NCI-H2227 (cell line): Measurements from ENCODE around the gene GATD1.

ENCODE experiments used
- DNase-seq: peaks from one replicate; lab custom pipeline; 2025; ENCODE audit not compliant: unreplicated experiment; lab: John Stamatoyannopoulos, UW

The GATD1 gene

GRCh38 chr11:782264-783174, 5.2 kb upstream of the GATD1 start:
- no peak for DNase-seq

DNA sequence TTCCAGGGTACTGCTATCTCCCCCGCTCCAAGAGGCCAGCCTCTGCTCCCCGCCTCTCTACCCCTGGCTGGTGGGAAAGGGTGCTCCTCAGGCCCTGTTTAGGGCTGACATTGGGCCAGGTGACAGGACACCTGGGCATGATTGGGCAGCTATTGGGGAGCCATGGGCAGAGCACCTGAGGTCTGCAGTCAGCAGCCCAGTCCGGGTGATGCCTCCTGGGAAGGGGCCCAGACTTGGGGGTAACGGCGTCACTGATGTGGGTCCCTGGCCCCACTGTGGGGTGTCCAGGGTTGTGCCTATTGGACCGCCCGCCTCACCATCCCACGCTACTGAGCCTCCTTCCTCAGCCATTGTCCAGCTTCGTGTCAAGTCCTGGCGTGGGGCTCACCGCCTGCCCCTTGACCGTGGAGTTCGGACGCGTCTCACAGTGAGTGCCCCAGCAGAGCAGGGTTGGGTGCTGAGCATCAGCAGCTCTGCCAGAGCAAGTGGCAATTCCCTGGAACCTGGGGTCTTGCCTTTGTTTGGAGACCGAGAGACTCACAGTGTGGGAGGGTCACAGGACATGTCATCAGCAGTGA, 2.8 kb upstream of the GATD1 start:
- DNase-seq, result no peak

DNA sequence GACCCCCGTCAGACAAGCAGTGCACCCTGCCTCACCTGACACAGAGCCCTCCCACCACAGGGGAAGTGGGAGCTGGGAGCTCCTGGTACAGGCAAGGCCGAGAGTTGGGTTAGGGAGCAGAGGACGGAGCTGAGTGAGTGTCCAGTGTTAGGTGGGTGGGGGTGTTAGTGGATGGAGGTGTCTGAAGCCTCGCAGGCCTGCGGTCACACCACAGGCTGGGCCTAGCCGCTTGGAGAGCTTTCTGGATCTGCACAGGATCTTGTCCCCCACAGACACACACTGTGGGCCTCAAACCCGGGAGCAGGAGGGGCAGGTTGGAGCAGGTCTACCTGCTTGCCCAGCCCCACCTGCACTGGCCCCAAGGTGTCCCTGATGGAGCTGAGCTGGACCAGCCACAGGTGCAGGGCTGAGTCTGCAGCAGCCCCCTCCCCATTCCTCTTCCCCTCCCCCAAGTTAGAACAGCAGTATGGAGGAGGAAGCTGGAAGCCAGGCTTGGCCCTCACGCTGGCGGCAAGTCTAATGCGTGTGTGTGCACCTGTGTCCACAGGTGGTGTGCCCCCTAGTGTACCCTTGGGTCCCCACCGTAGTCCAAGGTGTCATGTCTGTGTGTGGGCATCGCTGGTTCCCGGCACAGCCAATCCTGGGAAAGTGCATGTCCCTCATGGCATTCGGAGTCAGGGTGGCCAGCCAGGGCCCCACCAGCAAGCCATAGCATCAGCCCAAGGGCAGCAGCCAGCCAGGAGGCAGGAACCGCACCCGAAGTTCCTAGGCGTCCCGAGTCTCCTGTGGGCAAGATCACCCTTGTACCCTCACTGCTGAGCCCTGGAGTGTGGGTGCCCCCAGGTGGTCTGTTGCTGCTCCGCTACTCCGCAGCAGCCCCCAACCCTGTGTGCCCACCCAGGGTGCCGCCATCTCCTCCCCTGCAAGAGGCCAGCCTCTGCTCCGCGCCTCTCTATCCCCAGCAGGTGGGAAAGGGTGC, 2.0 kb upstream of the GATD1 start:
- no peak for DNase-seq

DNA sequence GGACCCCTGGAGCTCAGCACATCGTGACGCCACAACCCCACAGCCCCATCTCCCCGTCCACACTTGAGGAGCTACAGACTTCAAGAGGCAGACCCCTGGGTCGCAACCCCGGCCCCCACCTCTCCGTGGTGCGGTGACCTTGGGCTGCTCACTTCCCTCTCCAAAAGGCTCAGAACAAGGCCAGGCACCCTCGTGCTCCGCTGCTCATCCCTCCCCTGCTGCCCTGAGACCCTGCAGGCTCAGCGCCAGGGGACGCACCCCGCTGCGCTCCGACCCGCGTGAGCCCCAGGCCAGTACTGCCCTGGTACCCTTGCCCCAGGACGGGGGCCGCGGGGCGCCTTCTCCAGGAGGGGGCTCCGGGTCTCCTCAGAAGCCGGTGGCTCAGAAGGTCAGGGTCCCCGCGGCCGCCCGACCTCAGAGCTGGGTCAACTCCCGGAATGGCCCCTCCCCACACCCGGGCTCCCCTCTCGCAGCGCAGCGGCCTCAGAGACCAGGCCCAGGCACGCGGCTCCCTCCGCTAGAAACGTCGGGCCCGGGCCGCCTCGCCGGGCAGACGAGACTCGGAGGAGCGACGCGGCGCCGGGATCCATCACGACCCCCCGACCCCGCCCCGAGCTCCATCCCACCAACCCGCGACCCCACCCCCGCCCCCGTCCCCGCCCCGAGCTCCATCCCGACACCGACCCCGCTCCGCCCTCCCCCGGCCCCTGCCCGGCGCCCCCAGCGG, 563 bp downstream of the GATD1 start:
- DNase-seq, result peak; percentile 76

DNA sequence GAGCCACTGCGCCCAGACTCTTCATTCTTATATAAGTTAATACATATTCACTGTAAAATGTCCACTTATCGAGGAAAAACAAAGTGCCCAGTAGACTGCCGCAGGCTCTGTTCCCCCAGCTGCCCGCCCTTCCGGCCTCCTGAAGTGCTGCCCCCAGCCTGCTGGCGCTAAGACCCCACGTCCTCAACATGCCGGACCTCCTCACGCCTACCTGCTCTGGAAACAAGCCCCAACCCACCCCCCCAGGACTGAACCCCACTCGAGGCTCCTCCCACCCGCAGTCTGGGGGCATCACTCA, 1.1 kb downstream of the GATD1 start:
- no peak for DNase-seq

GRCh38 chr11:774873-775592, 2.3 kb downstream of the GATD1 start:
- no peak for DNase-seq

DNA sequence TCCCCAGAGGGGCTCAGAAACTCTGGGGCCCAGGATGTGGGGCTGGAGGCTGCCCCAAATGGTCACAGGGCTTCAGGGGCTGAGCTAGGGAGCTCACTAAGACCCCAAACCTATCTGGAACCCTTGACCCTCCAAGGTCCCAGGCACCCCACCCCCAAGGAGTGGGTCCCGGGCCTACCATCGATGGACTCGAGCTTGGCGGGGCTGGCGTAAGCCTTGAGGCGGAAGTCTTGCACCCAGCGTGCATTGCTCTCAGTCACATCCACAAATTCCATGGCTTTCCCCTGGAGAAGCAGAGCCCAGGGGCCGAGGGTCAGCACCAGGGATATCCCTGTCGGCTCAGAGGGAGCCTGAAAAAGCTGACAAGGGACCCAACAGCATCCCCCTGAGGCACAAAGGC, 3.5 kb downstream of the GATD1 start:
- no peak for DNase-seq

GRCh38 chr11:773425-773824, 3.9 kb downstream of the GATD1 start:
- DNase-seq, result no peak

GRCh38 chr11:772429-773390, 4.6 kb downstream of the GATD1 start:
- no peak for DNase-seq

DNA sequence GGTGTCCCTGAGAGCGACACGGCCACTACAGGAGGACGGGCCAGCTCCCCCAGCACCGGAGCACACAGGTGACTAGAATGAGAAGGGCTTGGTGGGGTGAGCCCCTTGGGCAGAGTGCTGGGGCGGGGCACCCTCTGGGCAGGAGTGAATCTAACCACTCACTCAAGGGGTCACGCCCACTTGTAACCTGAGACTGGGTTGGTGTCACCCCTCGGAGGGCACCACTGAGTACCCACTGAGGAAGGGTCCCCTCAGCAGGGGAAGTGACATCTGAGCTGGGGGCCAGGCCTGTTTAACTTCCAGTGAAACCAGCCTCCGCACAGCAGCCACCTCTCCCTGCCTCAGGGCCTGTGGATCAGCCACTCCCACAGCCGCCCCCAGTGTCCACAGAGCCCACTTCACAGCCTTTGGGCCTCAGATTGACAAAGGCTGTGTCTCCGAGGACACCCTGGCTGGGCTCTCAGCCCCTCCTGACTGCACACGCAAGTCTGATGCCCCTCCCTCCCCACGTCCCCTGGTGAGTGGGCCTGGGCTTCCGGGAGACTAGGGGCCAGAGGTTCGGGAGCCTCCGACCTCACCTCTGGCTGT, 5.6 kb downstream of the GATD1 start:
- DNase-seq, result no peak

GRCh38 chr11:770642-771616, 6.4 kb downstream of the GATD1 start:
- no peak for DNase-seq

DNA sequence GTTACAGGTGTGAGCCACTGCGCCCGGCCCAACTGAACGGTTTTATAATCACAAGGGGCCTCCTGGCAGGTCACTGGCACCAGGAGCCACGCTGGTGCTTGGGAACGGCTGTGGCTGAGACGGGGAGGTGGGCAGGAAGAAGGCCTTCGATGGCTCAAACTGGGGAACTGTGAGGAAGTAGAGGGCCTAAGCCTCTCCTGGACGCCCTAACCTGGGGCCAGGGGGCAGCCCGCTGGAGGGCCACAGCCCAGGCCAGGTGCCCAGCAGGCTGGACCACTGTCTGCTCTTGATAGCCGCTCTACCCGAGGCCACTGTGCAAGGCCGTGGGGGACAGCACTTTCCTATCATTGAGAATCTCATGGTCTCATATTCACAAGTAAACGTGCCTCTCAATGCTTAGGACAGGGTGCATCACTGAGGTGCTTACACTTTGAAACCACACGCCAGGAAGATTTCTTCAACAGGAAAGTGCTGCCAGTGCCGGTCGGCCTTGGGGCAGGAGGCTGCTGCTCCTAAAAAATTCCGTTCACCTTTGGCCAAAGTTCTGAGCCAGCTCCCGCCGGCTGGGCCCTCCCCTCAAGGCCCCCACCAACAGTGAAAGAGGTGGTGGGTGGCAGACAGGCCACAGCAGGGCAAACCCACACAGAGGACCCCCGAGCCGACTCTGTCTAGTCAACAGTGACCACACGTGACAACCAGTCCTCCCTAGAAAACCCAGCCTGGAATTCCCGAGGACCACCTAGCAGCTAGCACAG, 7.2 kb downstream of the GATD1 start:
- DNase-seq, result no peak

DNA sequence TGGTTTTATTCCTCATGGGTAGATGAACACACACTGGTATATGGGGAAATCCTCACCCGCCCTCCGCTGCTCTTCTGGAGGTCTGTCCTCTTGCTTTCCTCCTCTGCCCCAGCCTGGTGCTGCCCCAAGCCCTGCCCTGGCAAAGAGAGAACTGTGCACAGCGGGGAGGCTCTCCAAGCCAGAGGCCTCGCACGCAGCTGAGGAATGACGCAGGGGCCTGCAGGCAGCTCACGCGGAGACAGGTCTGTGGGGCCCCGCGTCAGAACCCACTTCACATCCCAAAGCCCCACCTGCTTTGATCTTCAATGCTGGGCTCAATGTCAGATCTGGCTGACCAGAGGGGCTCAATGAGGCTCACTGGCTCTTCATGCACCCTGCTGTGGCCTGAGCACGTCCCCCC, 10.0 kb downstream of the GATD1 start:
- peak; percentile 39 for DNase-seq

DNA sequence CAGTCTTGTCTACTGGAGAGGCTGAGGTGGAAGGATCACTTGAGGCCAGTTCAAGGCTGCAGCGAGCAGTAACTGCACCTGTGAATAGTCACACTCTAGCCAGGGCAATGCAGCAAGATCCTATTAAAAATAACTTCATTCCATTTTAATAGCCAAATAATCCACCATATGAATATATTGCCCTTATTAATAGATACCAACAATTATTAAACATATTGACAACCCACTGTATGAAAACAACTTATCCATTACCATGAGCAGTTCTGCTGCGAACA, 10.4 kb downstream of the GATD1 start:
- DNase-seq, result no peak

DNA sequence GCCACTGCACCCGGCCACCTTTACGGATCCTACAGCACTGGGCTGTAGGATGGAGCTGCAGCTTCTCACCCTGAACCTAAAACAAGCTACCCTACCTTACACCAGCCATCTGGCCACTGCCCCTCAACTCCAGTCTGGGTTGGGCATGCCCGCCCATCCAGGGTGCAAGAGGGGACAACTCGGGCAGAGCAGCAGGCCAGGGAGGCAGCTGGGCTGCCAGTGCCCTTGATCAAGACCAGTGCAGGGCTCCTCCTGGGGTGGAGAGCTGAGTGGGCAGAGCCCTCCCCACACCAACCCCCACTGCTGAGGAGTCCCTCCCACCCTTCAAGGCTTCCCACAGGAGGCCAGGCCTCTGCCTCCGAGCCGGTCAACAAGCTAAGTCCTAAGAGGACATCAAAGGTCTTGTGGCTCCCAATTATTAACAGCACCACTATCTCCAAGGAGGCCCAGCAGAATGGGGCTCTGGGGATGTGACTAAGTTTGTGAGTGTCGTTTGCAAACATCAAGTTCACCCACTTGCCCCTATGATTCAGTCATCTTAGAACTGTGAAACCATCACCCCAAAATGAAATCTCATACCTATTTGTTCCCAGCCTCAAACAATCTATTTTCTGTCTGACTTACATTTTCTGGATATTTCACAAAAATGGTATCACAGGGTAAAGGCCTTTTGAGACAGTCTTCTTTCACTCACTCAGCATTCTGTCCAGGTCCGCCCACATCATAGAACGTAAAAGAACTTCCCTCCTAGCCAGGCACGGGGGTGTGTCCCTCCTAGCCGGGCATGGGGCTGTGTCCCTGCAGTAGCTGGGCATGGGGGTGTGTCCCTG, 11.0 kb downstream of the GATD1 start:
- no peak for DNase-seq

DNA sequence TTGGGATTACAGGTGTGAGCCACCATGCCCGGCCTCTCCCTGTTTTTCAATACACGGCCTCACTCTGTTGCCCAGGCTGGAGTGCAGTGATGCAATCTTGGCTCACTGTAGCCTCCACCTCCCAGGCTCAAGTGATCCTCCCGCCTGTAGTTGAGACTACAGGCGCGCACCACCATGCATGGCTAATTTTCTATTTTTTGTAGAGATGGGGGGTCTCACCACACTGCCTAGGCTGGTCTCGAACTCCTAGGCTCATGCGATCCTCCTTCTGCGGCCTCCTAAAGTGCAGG, 11.5 kb downstream of the GATD1 start:
- DNase-seq, result no peak
